GM12874 (cell line): ENCODE results near the gene ZCCHC4.

ENCODE experiments used
- CTCF ChIP-seq: IDR thresholded peaks from 2 replicates; pipeline ENCODE4 v1.5.1; 2011; ENCODE audit warnings: low read depth, mild to moderate bottlenecking, control low read depth, low read length, moderate library complexity; ENCODE audit not compliant: insufficient read depth

Gene ZCCHC4

GRCh38 chr4:25383647-25384046, 71.1 kb downstream of the ZCCHC4 start:
- no peak for TF ChIP-seq CTCF

- TF ChIP-seq CTCF = no peak
Observed at GRCh38 chr4:25386926-25387325, 74.4 kb downstream of the ZCCHC4 start.

- no peak for TF ChIP-seq CTCF
Observed at GRCh38 chr4:25397305-25397704, 84.7 kb downstream of the ZCCHC4 start.

DNA sequence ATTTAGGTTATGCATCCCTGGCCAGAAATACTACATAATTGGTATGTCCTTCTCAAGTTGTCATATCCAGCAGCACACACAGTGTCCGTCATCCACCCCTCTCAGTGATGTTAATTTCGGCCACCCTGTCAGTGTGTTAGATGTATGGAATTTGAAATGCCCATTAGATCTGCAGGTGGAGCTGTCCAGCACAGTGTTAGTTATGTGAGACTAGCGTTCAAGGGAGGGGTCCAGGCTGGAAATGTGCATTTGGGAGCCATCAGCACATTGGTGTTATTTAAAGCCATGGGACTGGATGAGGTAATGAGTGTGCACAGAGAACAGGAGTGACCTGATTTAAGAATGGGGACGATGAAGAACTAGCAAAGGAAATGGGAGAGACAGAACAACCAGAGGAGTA, 86.9 kb downstream of the ZCCHC4 start:
- no peak for TF ChIP-seq CTCF

DNA sequence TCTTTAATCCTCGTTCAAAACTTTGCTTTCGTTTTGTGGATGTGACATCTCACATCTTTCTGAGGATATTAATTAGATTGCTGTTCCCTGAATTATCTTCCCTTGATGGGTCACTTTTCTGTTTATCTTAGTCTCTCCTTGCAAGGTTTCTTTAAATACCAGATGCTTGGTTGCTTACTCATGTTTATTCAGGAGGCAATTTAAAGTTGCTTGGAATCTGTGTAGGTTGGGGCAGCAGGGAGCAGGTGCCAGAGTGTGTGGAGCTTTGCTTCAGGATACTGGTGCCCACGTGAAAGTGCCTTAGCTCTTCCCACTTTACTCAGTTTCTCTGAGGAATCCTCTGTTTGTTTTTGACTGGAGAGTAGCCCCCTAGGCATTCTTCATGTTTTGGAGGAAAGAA, 88.5 kb downstream of the ZCCHC4 start:
- no peak for TF ChIP-seq CTCF

- no peak for TF ChIP-seq CTCF
Observed at GRCh38 chr4:25402521-25402920, 89.9 kb downstream of the ZCCHC4 start.

DNA sequence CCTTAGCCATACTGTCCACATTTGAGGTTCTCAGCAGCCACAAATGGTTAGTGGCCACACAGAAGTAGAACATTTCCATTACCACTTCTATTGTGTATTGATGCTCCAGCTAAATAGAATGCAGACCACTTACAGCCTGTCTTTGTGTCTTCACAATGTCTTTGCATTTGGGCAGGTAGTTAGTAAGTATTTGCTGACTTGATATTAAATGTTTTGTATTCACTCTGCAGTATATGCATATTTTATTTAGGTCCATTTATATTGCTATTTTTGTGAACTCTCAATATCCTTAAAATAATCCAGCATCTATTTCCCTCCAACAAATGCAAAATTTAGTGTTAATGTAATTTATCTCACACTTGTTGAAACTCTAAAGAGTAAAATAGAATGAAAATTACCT, 91.1 kb downstream of the ZCCHC4 start:
- no peak for TF ChIP-seq CTCF

DNA sequence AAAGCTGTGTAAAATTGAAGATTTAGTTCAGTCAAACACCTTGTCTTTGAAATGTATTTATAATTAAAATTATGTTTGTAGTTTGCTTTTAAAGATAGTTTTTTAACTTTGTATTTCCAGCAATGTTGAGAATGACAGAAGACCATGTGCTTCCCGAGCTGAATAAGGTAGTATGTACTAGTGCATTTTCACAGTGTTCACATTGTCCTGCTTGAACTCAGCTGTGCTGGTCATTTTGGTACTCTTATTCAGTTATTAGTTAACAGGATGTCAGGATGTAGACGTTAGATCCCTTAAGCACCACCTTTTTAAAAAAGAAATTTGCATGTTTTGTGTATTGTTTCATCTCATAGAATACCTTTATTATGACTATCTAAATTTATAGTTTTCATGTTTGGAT, 92.9 kb downstream of the ZCCHC4 start:
- TF ChIP-seq CTCF = no peak
